ENCODE results near the gene ZSCAN10. TPM values are rescaled to one million over a fixed set of nuclear protein-coding genes. Genes with fewer than 3 reads are reported as not detected.

Gene ZSCAN10
- total and polyA plus RNA-seq, 2 of the 13 experiments (the other 11 are each of a cell fraction or from before 2014, with no cell fraction given), result not detected

DNA sequence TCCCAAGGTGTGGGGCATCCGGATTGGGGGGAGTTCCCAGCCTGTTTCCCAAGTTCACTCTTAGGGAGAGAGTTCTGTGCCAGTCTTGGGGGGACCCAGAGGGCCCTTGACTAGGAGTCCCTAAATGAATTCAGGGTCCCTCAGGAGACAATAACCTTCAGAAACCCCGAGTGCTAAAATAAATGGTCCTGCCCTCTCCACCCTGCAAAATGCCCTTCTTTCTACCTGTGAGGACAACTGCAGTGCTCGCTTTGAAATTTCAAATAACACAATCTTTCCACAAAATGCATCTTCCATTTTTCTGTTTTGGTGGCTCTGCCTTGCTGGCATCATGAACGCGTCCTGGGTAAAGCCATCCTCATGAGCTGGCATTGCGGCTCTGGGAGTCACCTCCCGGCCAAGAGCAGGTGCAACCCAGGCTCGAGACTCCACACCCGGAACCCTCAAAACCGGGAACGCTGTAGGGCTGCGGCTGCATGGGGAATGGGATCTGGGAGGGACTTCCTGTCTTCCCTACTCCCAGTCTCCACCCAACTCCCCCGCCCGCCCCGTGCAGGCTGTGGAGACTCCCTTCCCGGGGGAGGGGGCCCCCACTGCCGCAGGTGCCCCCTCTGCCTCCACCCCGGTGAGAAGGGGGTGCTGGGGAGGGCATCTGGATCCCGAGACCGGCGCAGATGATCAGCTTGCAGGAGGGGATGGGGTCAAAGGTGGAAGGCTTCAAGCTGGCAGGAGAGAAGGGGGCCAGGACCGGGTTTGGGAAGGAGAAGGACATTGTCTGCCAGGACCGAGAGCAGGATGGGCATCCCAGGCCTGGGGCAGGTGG, 13.2 kb upstream of the ZSCAN10 start, which contains the start of gene ZNF205 (continued):
- TF ChIP-seq, protein P1, sequence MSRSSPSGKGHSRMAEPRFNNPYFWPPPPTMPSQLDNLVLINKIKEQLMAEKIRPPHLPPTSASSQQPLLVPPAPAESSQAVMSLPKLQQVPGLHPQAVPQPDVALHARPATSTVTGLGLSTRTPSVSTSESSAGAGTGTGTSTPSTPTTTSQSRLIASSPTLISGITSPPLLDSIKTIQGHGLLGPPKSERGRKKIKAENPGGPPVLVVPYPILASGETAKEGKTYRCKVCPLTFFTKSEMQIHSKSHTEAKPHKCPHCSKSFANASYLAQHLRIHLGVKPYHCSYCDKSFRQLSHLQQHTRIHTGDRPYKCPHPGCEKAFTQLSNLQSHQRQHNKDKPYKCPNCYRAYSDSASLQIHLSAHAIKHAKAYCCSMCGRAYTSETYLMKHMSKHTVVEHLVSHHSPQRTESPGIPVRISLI (CRISPR knock-in tag; IDR thresholded peaks at IDR 0.05; ENCODE audit: borderline replicate concordance), result peak; percentile 56; the same call in 1 of the 2 replicates
- TF ChIP-seq ZNF24 (IDR thresholded peaks at IDR 0.05), result no peak
- no peak for TF ChIP-seq ZNF101 (CRISPR knock-in tag; IDR thresholded peaks at IDR 0.05; ENCODE audit: borderline replicate concordance, low read depth)
- TF ChIP-seq MTA3 (CRISPR knock-in tag; IDR thresholded peaks at IDR 0.05), result no peak
- TF ChIP-seq, protein P2, sequence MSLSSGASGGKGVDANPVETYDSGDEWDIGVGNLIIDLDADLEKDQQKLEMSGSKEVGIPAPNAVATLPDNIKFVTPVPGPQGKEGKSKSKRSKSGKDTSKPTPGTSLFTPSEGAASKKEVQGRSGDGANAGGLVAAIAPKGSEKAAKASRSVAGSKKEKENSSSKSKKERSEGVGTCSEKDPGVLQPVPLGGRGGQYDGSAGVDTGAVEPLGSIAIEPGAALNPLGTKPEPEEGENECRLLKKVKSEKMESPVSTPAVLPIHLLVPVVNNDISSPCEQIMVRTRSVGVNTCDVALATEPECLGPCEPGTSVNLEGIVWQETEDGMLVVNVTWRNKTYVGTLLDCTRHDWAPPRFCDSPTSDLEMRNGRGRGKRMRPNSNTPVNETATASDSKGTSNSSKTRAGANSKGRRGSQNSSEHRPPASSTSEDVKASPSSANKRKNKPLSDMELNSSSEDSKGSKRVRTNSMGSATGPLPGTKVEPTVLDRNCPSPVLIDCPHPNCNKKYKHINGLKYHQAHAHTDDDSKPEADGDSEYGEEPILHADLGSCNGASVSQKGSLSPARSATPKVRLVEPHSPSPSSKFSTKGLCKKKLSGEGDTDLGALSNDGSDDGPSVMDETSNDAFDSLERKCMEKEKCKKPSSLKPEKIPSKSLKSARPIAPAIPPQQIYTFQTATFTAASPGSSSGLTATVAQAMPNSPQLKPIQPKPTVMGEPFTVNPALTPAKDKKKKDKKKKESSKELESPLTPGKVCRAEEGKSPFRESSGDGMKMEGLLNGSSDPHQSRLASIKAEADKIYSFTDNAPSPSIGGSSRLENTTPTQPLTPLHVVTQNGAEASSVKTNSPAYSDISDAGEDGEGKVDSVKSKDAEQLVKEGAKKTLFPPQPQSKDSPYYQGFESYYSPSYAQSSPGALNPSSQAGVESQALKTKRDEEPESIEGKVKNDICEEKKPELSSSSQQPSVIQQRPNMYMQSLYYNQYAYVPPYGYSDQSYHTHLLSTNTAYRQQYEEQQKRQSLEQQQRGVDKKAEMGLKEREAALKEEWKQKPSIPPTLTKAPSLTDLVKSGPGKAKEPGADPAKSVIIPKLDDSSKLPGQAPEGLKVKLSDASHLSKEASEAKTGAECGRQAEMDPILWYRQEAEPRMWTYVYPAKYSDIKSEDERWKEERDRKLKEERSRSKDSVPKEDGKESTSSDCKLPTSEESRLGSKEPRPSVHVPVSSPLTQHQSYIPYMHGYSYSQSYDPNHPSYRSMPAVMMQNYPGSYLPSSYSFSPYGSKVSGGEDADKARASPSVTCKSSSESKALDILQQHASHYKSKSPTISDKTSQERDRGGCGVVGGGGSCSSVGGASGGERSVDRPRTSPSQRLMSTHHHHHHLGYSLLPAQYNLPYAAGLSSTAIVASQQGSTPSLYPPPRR (CRISPR knock-in tag; IDR thresholded peaks at IDR 0.05; ENCODE audit: borderline replicate concordance), result 0 out of 2 replicates have a peak, but pooled peaks have one; percentile 42
- no peak for TF ChIP-seq ZNF546 (CRISPR knock-in tag; conservative IDR thresholded peaks at IDR 0.05)
- TF ChIP-seq MIER2 (CRISPR knock-in tag; IDR thresholded peaks at IDR 0.05), result peak; percentile 66; the same call in 1 of the 2 replicates
- TF ChIP-seq LCORL (IDR thresholded peaks at IDR 0.05), result no peak
- TF ChIP-seq LCORL (CRISPR knock-in tag; IDR thresholded peaks at IDR 0.05), result 0 out of 2 replicates have a peak, but pooled peaks have one; percentile 42
- no peak for TF ChIP-seq ZNF552 (CRISPR knock-in tag; IDR thresholded peaks at IDR 0.05; ENCODE audit: borderline replicate concordance)
- no peak for TF ChIP-seq ZSCAN30 (CRISPR knock-in tag; IDR thresholded peaks at IDR 0.05)
- no peak for TF ChIP-seq RFX5 (IDR thresholded peaks at IDR 0.05; ENCODE audit: low read depth, low read length)
- TF ChIP-seq CCDC6 (CRISPR knock-in tag; IDR thresholded peaks at IDR 0.05), result no peak
- TF ChIP-seq NKX3-1 (CRISPR knock-in tag; IDR thresholded peaks at IDR 0.05), result no peak
- no peak for TF ChIP-seq SP1 (IDR thresholded peaks at IDR 0.05)
- peak; percentile 80 for TF ChIP-seq SP1 (CRISPR knock-in tag; IDR thresholded peaks at IDR 0.05)
- no peak for TF ChIP-seq THYN1 (CRISPR knock-in tag; IDR thresholded peaks at IDR 0.05; ENCODE audit: borderline replicate concordance, low read depth)
- no peak for TF ChIP-seq NCOA5 (CRISPR knock-in tag; IDR thresholded peaks at IDR 0.05)
- no peak for TF ChIP-seq ZFP36 (IDR thresholded peaks at IDR 0.05; ENCODE audit: borderline replicate concordance, low read depth, low read length, partially characterized antibody)
- TF ChIP-seq ARNT (IDR thresholded peaks at IDR 0.05), result no peak
- TF ChIP-seq RORA (CRISPR knock-in tag; IDR thresholded peaks at IDR 0.05), result no peak
- no peak for TF ChIP-seq FOXJ3 (CRISPR knock-in tag; IDR thresholded peaks at IDR 0.05; ENCODE audit: borderline replicate concordance)
